A673 (cell line): ENCODE results near the gene NEMP2. TPM values are rescaled to one million over a fixed set of nuclear protein-coding genes. Genes with fewer than 3 reads are reported as not detected.

ENCODE experiments used
- BruUV-seq: library from RNA; stranded (reverse); fragments of 400-500 nt; replicated peaks from 2 replicates; lab custom pipeline; 2021; lab: Mats Ljungman, UMichigan
- CTCF ChIA-PET: fragments of 300-600 bp; sonication (Branson Sonifier 250); formaldehyde crosslinking; loops from one replicate; lab custom pipeline; 2022; ENCODE audit warnings: antibody characterized with exemption; lab: Charles Lee
- POLR2A ChIA-PET: fragments of 300-600 bp; sonication (Branson Sonifier 250); formaldehyde crosslinking; loops from one replicate; lab custom pipeline; 2022; ENCODE audit warnings: antibody characterized with exemption; ENCODE audit not compliant: low non-redundant PET; lab: Charles Lee
- DNase-seq: peaks from one replicate; pipeline ENCODE4 v3.0.0-alpha.2; 2015; ENCODE audit warnings: low spot score
- H3K27ac ChIP-seq: fragments of 200-600 bp; sonication (generic); 2 replicates; pipeline ENCODE4 v1.5.1; 2016; ENCODE audit warnings: mixed run types, low read depth, mild to moderate bottlenecking, mixed read lengths, antibody characterized with exemption, low read length; ENCODE audit not compliant: poor library complexity, severe bottlenecking
- H3K27me3 ChIP-seq: fragments of 200-600 bp; sonication (generic); replicated peaks from 2 replicates; pipeline ENCODE4 v1.6.1; 2017; ENCODE audit warnings: mixed run types, low read depth, mild to moderate bottlenecking, mixed read lengths, antibody characterized with exemption, low read length; ENCODE audit not compliant: insufficient read depth, poor library complexity
- H3K36me3 ChIP-seq: fragments of 200-600 bp; sonication (generic); 2 replicates; pipeline ENCODE4 v1.6.1; 2016; ENCODE audit warnings: mixed run types, mild to moderate bottlenecking, mixed read lengths, antibody characterized with exemption, low read length; ENCODE audit not compliant: insufficient read depth, poor library complexity, severe bottlenecking
- H3K4me1 ChIP-seq: fragments of 200-600 bp; sonication (generic); 2 replicates; pipeline ENCODE4 v1.6.1; 2017; ENCODE audit warnings: mixed run types, mild to moderate bottlenecking, mixed read lengths, antibody characterized with exemption, low read length; ENCODE audit not compliant: insufficient read depth, poor library complexity, severe bottlenecking
- H3K4me3 ChIP-seq: fragments of 200-600 bp; sonication (generic); 2 replicates; pipeline ENCODE4 v1.5.1; 2016; ENCODE audit warnings: low read depth, mixed run types, mild to moderate bottlenecking, mixed read lengths, low read length; ENCODE audit not compliant: poor library complexity, severe bottlenecking
- H3K9me3 ChIP-seq: fragments of 200-600 bp; sonication (generic); 2 replicates; pipeline ENCODE4 v1.6.1; 2016; ENCODE audit warnings: mixed run types, low read depth, mild to moderate bottlenecking, mixed read lengths, antibody characterized with exemption, low read length; ENCODE audit not compliant: poor library complexity, severe bottlenecking
- CTCF ChIP-seq: fragments of 300-800, 200-600 bp; sonication (generic); conservative IDR thresholded peaks from 2 replicates; pipeline ENCODE4 v1.5.1; 2017; ENCODE audit warnings: low read depth, mild to moderate bottlenecking, antibody characterized with exemption, low read length, moderate library complexity, mixed read lengths
- EZH2 ChIP-seq: fragments of 200-600 bp; sonication (generic); IDR thresholded peaks from 2 replicates; pipeline ENCODE4 v1.6.1; 2017; ENCODE audit warnings: borderline replicate concordance, low read depth, mild to moderate bottlenecking, mixed read lengths, antibody characterized with exemption, low read length; ENCODE audit not compliant: poor library complexity, severe bottlenecking
- intact Hi-C: fragments of 100-400 bp; cut with micrococcal nuclease; formaldehyde crosslinking; loops from one replicate; pipeline ENCODE4 v1.10.0; 2022; ENCODE audit not compliant: unreplicated experiment
- total RNA-seq: library from RNA; stranded (reverse); gene quantifications from 2 replicates; pipeline ENCODE4 v1.2.3, GENCODE V29; 2021

NEMP2 gene
- total RNA-seq, 1 experiment from 2014 or later = 12.6 TPM

GRCh38 chr2:190505696-190506095 is 28.8 kb downstream of the NEMP2 start:
- intact Hi-C loops = no loop called here
- Histone ChIP-seq H3K27ac (no peak overlapping the region), H3K4me1 (no peaks in the 10 kb centered on the region), H3K4me3 (no peak overlapping the region), H3K36me3 (no peaks in the 10 kb centered on the region), H3K27me3 (no peaks in the 10 kb centered on the region), H3K9me3 (no peaks in the 10 kb centered on the region)
- CTCF ChIA-PET = no interaction called here
- no peak for DNase-seq
- BruUV-seq = no TSS peak
- TF ChIP-seq EZH2 (no peak), CTCF (no peak)
- POLR2A ChIA-PET = no interaction called here

GRCh38 chr2:190504912-190505311 is 29.6 kb downstream of the NEMP2 start:
- POLR2A ChIA-PET = no interaction called here
- no peaks in the 10 kb centered on the region for H3K27me3 ChIP-seq
- BruUV-seq = no TSS peak
- CTCF ChIA-PET = no interaction called here
- H3K36me3 ChIP-seq = no peaks in the 10 kb centered on the region
- intact Hi-C loops = no loop called here
- no peaks in the 10 kb centered on the region for H3K4me1 ChIP-seq
- no peak overlapping the region for H3K27ac ChIP-seq
- no peak for DNase-seq
- no peak for TF ChIP-seq CTCF
- no peak for TF ChIP-seq EZH2
- H3K4me3 ChIP-seq = no peak overlapping the region
- H3K9me3 ChIP-seq = no peaks in the 10 kb centered on the region

- no peaks in the 10 kb centered on the region for H3K27me3 ChIP-seq
Observed at GRCh38 chr2:190503088-190503487, 31.4 kb downstream of the NEMP2 start.

More at GRCh38 chr2:190503088-190503487, 31.4 kb downstream of the NEMP2 start:
- Histone ChIP-seq H3K36me3 (no peaks in the 10 kb centered on the region), H3K4me1 (no peaks in the 10 kb centered on the region), H3K4me3 (no peak overlapping the region), H3K9me3 (no peaks in the 10 kb centered on the region), H3K27ac (no peak overlapping the region)
- intact Hi-C loops = no loop called here
- TF ChIP-seq EZH2 (no peak), CTCF (no peak)
- ChIA-PET POLR2A (no interaction called here), CTCF (no interaction called here)
- BruUV-seq = no TSS peak
- DNase-seq = no peak
